Measurements from ENCODE around the gene SIPA1.

GRCh38 chr11:65663639-65664200 is 25.8 kb downstream of the SIPA1 start:
- TF ChIP-seq CTCF (IDR thresholded peaks at IDR 0.05) (no peak), POLR2AphosphoS5 (IDR thresholded peaks at IDR 0.05) (no peak), POLR2A (IDR thresholded peaks at IDR 0.05) (no peak), EP300 (IDR thresholded peaks at IDR 0.05) (no peak)

All from suprapubic skin (tissue), 4 donors.